MG63 (cell line): Measurements from ENCODE around the gene GPR4. TPM values are rescaled to one million over a fixed set of nuclear protein-coding genes. Genes with fewer than 3 reads are reported as not detected.

Source experiments
- DNase-seq: peaks from one replicate; pipeline ENCODE4 v3.0.0-alpha.2; 2020
- H3K27me3 ChIP-seq: fragments of 250-450 bp; sonication (Bioruptor Pico); 2 replicates; pipeline ENCODE4 v1.5.1; 2020; ENCODE audit warnings: mild to moderate bottlenecking, moderate library complexity
- H3K36me3 ChIP-seq: fragments of 250-450 bp; sonication (Bioruptor Pico); 2 replicates; pipeline ENCODE4 v1.5.1; 2020; ENCODE audit warnings: mild to moderate bottlenecking, moderate library complexity
- H3K4me3 ChIP-seq: fragments of 250-450 bp; sonication (Bioruptor Pico); 2 replicates; pipeline ENCODE4 v1.5.1; 2020; ENCODE audit warnings: mild to moderate bottlenecking, moderate library complexity
- H3K9me3 ChIP-seq: fragments of 250-450 bp; sonication (Bioruptor Pico); 2 replicates; pipeline ENCODE4 v1.5.1; 2020; ENCODE audit warnings: mild to moderate bottlenecking, moderate library complexity
- total RNA-seq: library from RNA; depleted of rRNA; stranded (reverse); fragments of >200 nt; shearing (Covaris generic); gene quantifications from 2 replicates; pipeline ENCODE4 v1.2.3, GENCODE V29; 2014; ENCODE audit warnings: low replicate concordance; rRNA removed

The GPR4 gene
- not detected in 2 replicates for total RNA-seq

GRCh38 chr19:45601524-45602374 lies at the start of gene GPR4:
TSS of gene GPR4 (minus strand) at chr19:45602212. CDS start at chr19:45591866, 10,346 bp downstream.
- DNase-seq: no peak
- Histone ChIP-seq H3K36me3 (no peaks in the 10 kb centered on the region), H3K27me3 (peaks cover 21% of the 10 kb centered on the region), H3K9me3 (no peaks in the 10 kb centered on the region), H3K4me3 (no peak within 1 kb of the TSS)

GRCh38 chr19:45650722-45651121 lies 48.7 kb upstream of the GPR4 start:
- Histone ChIP-seq H3K4me3 (no peak overlapping the region), H3K36me3 (no peaks in the 10 kb centered on the region), H3K9me3 (no peaks in the 10 kb centered on the region), H3K27me3 (no peaks in the 10 kb centered on the region)
- no peak for DNase-seq

GRCh38 chr19:45646345-45646698 lies 44.3 kb upstream of the GPR4 start:
- Histone ChIP-seq H3K9me3 (no peaks in the 10 kb centered on the region), H3K36me3 (no peaks in the 10 kb centered on the region), H3K4me3 (no peak overlapping the region; the same call in 1 of the 2 replicates), H3K27me3 (no peaks in the 10 kb centered on the region)
- DNase-seq: no peak

GRCh38 chr19:45645631-45646344 lies 43.8 kb upstream of the GPR4 start:
- Histone ChIP-seq H3K27me3 (no peaks in the 10 kb centered on the region), H3K36me3 (no peaks in the 10 kb centered on the region), H3K4me3 (peak overlapping the region; percentile 31), H3K9me3 (no peaks in the 10 kb centered on the region)
- DNase-seq: peak; percentile 71

- Histone ChIP-seq H3K9me3 (no peaks in the 10 kb centered on the region), H3K36me3 (no peaks in the 10 kb centered on the region), H3K4me3 (no peak overlapping the region), H3K27me3 (no peaks in the 10 kb centered on the region)
- DNase-seq: no peak
Measured at GRCh38 chr19:45645068-45645630, 43.1 kb upstream of the GPR4 start.

GRCh38 chr19:45643927-45644771 lies 42.1 kb upstream of the GPR4 start:
- H3K27me3 ChIP-seq: no peaks in the 10 kb centered on the region
- no peaks in the 10 kb centered on the region for H3K9me3 ChIP-seq
- no peak for DNase-seq
- no peaks in the 10 kb centered on the region for H3K36me3 ChIP-seq
- H3K4me3 ChIP-seq: no peak overlapping the region

- Histone ChIP-seq H3K27me3 (no peaks in the 10 kb centered on the region), H3K9me3 (no peaks in the 10 kb centered on the region), H3K36me3 (peaks cover 2% of the 10 kb centered on the region), H3K4me3 (no peak overlapping the region)
- DNase-seq: peak; percentile 81
Measured at GRCh38 chr19:45643024-45643926, 41.3 kb upstream of the GPR4 start.

- peak; percentile 92 for DNase-seq
- H3K9me3 ChIP-seq: no peaks in the 10 kb centered on the region
Measured at GRCh38 chr19:45641274-45642105, 39.5 kb upstream of the GPR4 start.

GRCh38 chr19:45640849-45641273 lies 38.8 kb upstream of the GPR4 start:
- H3K27me3 ChIP-seq: no peaks in the 10 kb centered on the region
- peaks cover 5% of the 10 kb centered on the region for H3K36me3 ChIP-seq
- no peak overlapping the region for H3K4me3 ChIP-seq
- H3K9me3 ChIP-seq: no peaks in the 10 kb centered on the region
- no peak for DNase-seq

More at GRCh38 chr19:45641274-45642105, 39.5 kb upstream of the GPR4 start:
- peak overlapping the region; percentile 33 for H3K4me3 ChIP-seq
- no peaks in the 10 kb centered on the region for H3K27me3 ChIP-seq
- H3K36me3 ChIP-seq: peaks cover 5% of the 10 kb centered on the region

GRCh38 chr19:45638930-45639729 lies 37.1 kb upstream of the GPR4 start, which contains the start of gene EML2:
TSS of gene EML2 (minus strand) at chr19:45639397. CDS start at chr19:45639376, 21 bp downstream.
- H3K36me3 ChIP-seq: peaks cover 5% of the 10 kb centered on the region
- H3K27me3 ChIP-seq: no peaks in the 10 kb centered on the region
- no peaks in the 10 kb centered on the region for H3K9me3 ChIP-seq
- peak within 1 kb of the TSS; percentile 73 for H3K4me3 ChIP-seq
- peak; percentile 71 for DNase-seq

- peak overlapping the region; percentile 73 for H3K4me3 ChIP-seq
- H3K36me3 ChIP-seq: peaks cover 5% of the 10 kb centered on the region
- DNase-seq: no peak
- H3K27me3 ChIP-seq: no peaks in the 10 kb centered on the region
- no peaks in the 10 kb centered on the region for H3K9me3 ChIP-seq
Measured at GRCh38 chr19:45637890-45638667, 36.1 kb upstream of the GPR4 start.

GRCh38 chr19:45636902-45637301 lies 34.9 kb upstream of the GPR4 start:
- peaks cover 5% of the 10 kb centered on the region for H3K36me3 ChIP-seq
- no peaks in the 10 kb centered on the region for H3K9me3 ChIP-seq
- no peaks in the 10 kb centered on the region for H3K27me3 ChIP-seq
- DNase-seq: no peak
- H3K4me3 ChIP-seq: no peak overlapping the region

- Histone ChIP-seq H3K36me3 (peaks cover 5% of the 10 kb centered on the region), H3K27me3 (no peaks in the 10 kb centered on the region), H3K9me3 (no peaks in the 10 kb centered on the region), H3K4me3 (no peak overlapping the region)
- DNase-seq: no peak
Measured at GRCh38 chr19:45636275-45636674, 34.3 kb upstream of the GPR4 start.
